ENCODE measurements around the gene NDUFA13.

The NDUFA13 gene

GRCh38 chr19:19482809-19483596 lies 33.0 kb upstream of the NDUFA13 start:
- H3K36me3 ChIP-seq: peaks cover 36% of the 10 kb centered on the region
- H3K27ac ChIP-seq: peak overlapping the region; percentile 33

GRCh38 chr19:19485161-19485997 lies 30.6 kb upstream of the NDUFA13 start:
- TF ChIP-seq CTCF (IDR thresholded peaks at IDR 0.05): no peak
- no peaks in the 10 kb centered on the region for H3K9me3 ChIP-seq
- H3K4me1 ChIP-seq (ENCODE audit: control insufficient read depth in 1 of 2, insufficient read depth in 1 of 2, low read depth in 1 of 2, low read length in 1 of 2): peaks cover 55 to 65% of the 10 kb centered on the region in 2 experiments
- peaks cover 36% of the 10 kb centered on the region for H3K36me3 ChIP-seq
- H3K27me3 ChIP-seq: no peaks in the 10 kb centered on the region
- peak overlapping the region; percentile 86 for H3K27ac ChIP-seq
- no peak overlapping the region for H3K4me3 ChIP-seq (ENCODE audit: low read depth in 1 of 2, low read length in 1 of 2)

More at GRCh38 chr19:19482809-19483596, 33.0 kb upstream of the NDUFA13 start:
- Histone ChIP-seq H3K4me1 (ENCODE audit: control insufficient read depth in 1 of 2, insufficient read depth in 1 of 2, low read depth in 1 of 2, low read length in 1 of 2) (peaks cover 31 to 43% of the 10 kb centered on the region in 2 experiments), H3K27me3 (no peaks in the 10 kb centered on the region), H3K4me3 (ENCODE audit: low read depth in 1 of 2, low read length in 1 of 2) (no peak overlapping the region), H3K9me3 (no peaks in the 10 kb centered on the region)
- no peak for TF ChIP-seq CTCF (IDR thresholded peaks at IDR 0.05)

- H3K4me3 ChIP-seq (ENCODE audit: low read depth in 1 of 2, low read length in 1 of 2): no peak overlapping the region
- TF ChIP-seq CTCF (IDR thresholded peaks at IDR 0.05): no peak
- H3K9me3 ChIP-seq: no peaks in the 10 kb centered on the region
- peak overlapping the region; percentile 86 for H3K27ac ChIP-seq
- peaks cover 60 to 64% of the 10 kb centered on the region in 2 experiments for H3K4me1 ChIP-seq (ENCODE audit: control insufficient read depth in 1 of 2, insufficient read depth in 1 of 2, low read depth in 1 of 2, low read length in 1 of 2)
- H3K36me3 ChIP-seq: peaks cover 41% of the 10 kb centered on the region
- no peaks in the 10 kb centered on the region for H3K27me3 ChIP-seq
Observed at GRCh38 chr19:19485998-19486290, 30.1 kb upstream of the NDUFA13 start.

GRCh38 chr19:19486343-19487076 lies 29.5 kb upstream of the NDUFA13 start:
- Histone ChIP-seq H3K36me3 (peaks cover 43% of the 10 kb centered on the region), H3K4me3 (ENCODE audit: low read depth in 1 of 2, low read length in 1 of 2) (no peak overlapping the region), H3K27me3 (no peaks in the 10 kb centered on the region), H3K27ac (peak overlapping the region; percentile 86), H3K9me3 (no peaks in the 10 kb centered on the region), H3K4me1 (ENCODE audit: control insufficient read depth in 1 of 2, insufficient read depth in 1 of 2, low read depth in 1 of 2, low read length in 1 of 2) (peaks cover 60 to 64% of the 10 kb centered on the region in 2 experiments)
- no peak for TF ChIP-seq CTCF (IDR thresholded peaks at IDR 0.05)

- Histone ChIP-seq H3K36me3 (peaks cover 44% of the 10 kb centered on the region), H3K27me3 (no peaks in the 10 kb centered on the region), H3K27ac (peak overlapping the region; percentile 86), H3K9me3 (no peaks in the 10 kb centered on the region), H3K4me3 (ENCODE audit: low read depth in 1 of 2, low read length in 1 of 2) (no peak overlapping the region), H3K4me1 (ENCODE audit: control insufficient read depth in 1 of 2, insufficient read depth in 1 of 2, low read depth in 1 of 2, low read length in 1 of 2) (peaks cover 60 to 64% of the 10 kb centered on the region in 2 experiments)
- TF ChIP-seq CTCF (IDR thresholded peaks at IDR 0.05): no peak
Observed at GRCh38 chr19:19487077-19487949, 28.7 kb upstream of the NDUFA13 start.

Measured in neutrophil (primary cell).